ENCODE data around the gene SLC1A6.
"Not testable (repeated sequence)": the region's sequence is repeated elsewhere in the genome, so short reads cannot be mapped to it uniquely, and the experiment has no call there.

Gene SLC1A6

GRCh38 chr19:14979476-14980255, at the start of gene SLC1A6:
TSS of gene SLC1A6 (minus strand) at chr19:14979864. CDS start at chr19:14972910, 6,954 bp downstream.
- DNase-seq, result no peak

GRCh38 chr19:15028490-15028889, 48.8 kb upstream of the SLC1A6 start:
- DNase-seq, result no peak

- no peak for DNase-seq
These were observed 45.6 kb upstream of the SLC1A6 start for GRCh38 chr19:15025217-15025616.

- no peak for DNase-seq
These were observed 43.1 kb upstream of the SLC1A6 start for GRCh38 chr19:15022752-15023151.

GRCh38 chr19:15021286-15022007, 41.8 kb upstream of the SLC1A6 start:
- DNase-seq, result no peak

GRCh38 chr19:15018836-15019235, 39.2 kb upstream of the SLC1A6 start:
- DNase-seq, result not testable (repeated sequence)

GRCh38 chr19:15015946-15016542, 36.4 kb upstream of the SLC1A6 start:
- DNase-seq, result no peak

- DNase-seq, result no peak
These were observed 34.9 kb upstream of the SLC1A6 start for GRCh38 chr19:15014579-15014978.

GRCh38 chr19:15010501-15011300, 31.0 kb upstream of the SLC1A6 start:
- DNase-seq, result no peak

- no peak for DNase-seq
These were observed 28.6 kb upstream of the SLC1A6 start for GRCh38 chr19:15008308-15008707.

- no peak for DNase-seq
These were observed 18.3 kb upstream of the SLC1A6 start for GRCh38 chr19:14997981-14998380.

GRCh38 chr19:14992780-14993179, 13.1 kb upstream of the SLC1A6 start:
- DNase-seq, result no peak

- no peak for DNase-seq
These were observed 5.5 kb upstream of the SLC1A6 start for GRCh38 chr19:14985133-14985532.

GRCh38 chr19:14978161-14978776, 1.4 kb downstream of the SLC1A6 start:
- DNase-seq, result no peak

GRCh38 chr19:14977128-14977527, 2.5 kb downstream of the SLC1A6 start:
- DNase-seq, result no peak

- no peak for DNase-seq
These were observed 5.2 kb downstream of the SLC1A6 start for GRCh38 chr19:14974488-14974887.

- DNase-seq, result no peak
These were observed 7.0 kb downstream of the SLC1A6 start for GRCh38 chr19:14972676-14973075.

GRCh38 chr19:14971474-14971873, 8.2 kb downstream of the SLC1A6 start:
- DNase-seq, result no peak

- no peak for DNase-seq
These were observed 11.4 kb downstream of the SLC1A6 start for GRCh38 chr19:14968247-14968646.

GRCh38 chr19:14961956-14962685, 17.5 kb downstream of the SLC1A6 start:
- DNase-seq, result no peak

- no peak for DNase-seq
These were observed 20.4 kb downstream of the SLC1A6 start for GRCh38 chr19:14959263-14959662.

- DNase-seq, result no peak
These were observed 22.2 kb downstream of the SLC1A6 start for GRCh38 chr19:14957464-14957863.

Data from KG1 (cell line).